ENCODE results near the gene DUS2. TPM values are rescaled to one million over a fixed set of nuclear protein-coding genes. Genes with fewer than 3 reads are reported as not detected.

Gene DUS2
- polyA plus RNA-seq, 1 donor, result 15.7 TPM

GRCh38 chr16:68041783-68042182, 18.7 kb downstream of the DUS2 start:
- no peak for DNase-seq

- DNase-seq, result no peak
These were observed 23.0 kb downstream of the DUS2 start for GRCh38 chr16:68046106-68046505.

- DNase-seq, result no peak
These were observed 24.9 kb downstream of the DUS2 start for GRCh38 chr16:68047987-68048386.

GRCh38 chr16:68049449-68049848, 26.4 kb downstream of the DUS2 start:
- no peak for DNase-seq

GRCh38 chr16:68055395-68055794, 32.3 kb downstream of the DUS2 start:
- no peak for DNase-seq

GRCh38 chr16:68059804-68060203, 36.7 kb downstream of the DUS2 start:
- no peak for DNase-seq

GRCh38 chr16:68061396-68061795, 38.3 kb downstream of the DUS2 start:
- no peak for DNase-seq

- no peak for DNase-seq
These were observed 39.9 kb downstream of the DUS2 start for GRCh38 chr16:68062910-68063393.

- DNase-seq, result no peak
These were observed 41.8 kb downstream of the DUS2 start for GRCh38 chr16:68064791-68065365.

- no peak for DNase-seq
These were observed 42.7 kb downstream of the DUS2 start for GRCh38 chr16:68065716-68066305.

GRCh38 chr16:68066763-68067162, 43.7 kb downstream of the DUS2 start:
- no peak for DNase-seq

- DNase-seq, result no peak
These were observed 45.8 kb downstream of the DUS2 start for GRCh38 chr16:68068926-68069325.

GRCh38 chr16:68069511-68070248, 46.6 kb downstream of the DUS2 start:
- no peak for DNase-seq

GRCh38 chr16:68070249-68070730, 47.2 kb downstream of the DUS2 start:
- DNase-seq, result no peak

- no peak for DNase-seq
These were observed 47.9 kb downstream of the DUS2 start for GRCh38 chr16:68070806-68071517.

- no peak for DNase-seq
These were observed 48.4 kb downstream of the DUS2 start for GRCh38 chr16:68071518-68071901.

- DNase-seq, result no peak
These were observed 49.1 kb downstream of the DUS2 start for GRCh38 chr16:68072038-68072695.

GRCh38 chr16:68073902-68074760, 51.0 kb downstream of the DUS2 start:
- no peak for DNase-seq

- DNase-seq, result no peak
These were observed 51.9 kb downstream of the DUS2 start for GRCh38 chr16:68074850-68075555.

GRCh38 chr16:68075980-68076379, 52.9 kb downstream of the DUS2 start:
- no peak for DNase-seq

All from left kidney (tissue), 2 donors.